ENCODE measurements around the gene PTGIS. TPM values are rescaled to one million over a fixed set of nuclear protein-coding genes. Genes with fewer than 3 reads are reported as not detected.

Gene PTGIS
- total RNA-seq, 1 donor from 2014 or later, result 31.3 TPM

DNA sequence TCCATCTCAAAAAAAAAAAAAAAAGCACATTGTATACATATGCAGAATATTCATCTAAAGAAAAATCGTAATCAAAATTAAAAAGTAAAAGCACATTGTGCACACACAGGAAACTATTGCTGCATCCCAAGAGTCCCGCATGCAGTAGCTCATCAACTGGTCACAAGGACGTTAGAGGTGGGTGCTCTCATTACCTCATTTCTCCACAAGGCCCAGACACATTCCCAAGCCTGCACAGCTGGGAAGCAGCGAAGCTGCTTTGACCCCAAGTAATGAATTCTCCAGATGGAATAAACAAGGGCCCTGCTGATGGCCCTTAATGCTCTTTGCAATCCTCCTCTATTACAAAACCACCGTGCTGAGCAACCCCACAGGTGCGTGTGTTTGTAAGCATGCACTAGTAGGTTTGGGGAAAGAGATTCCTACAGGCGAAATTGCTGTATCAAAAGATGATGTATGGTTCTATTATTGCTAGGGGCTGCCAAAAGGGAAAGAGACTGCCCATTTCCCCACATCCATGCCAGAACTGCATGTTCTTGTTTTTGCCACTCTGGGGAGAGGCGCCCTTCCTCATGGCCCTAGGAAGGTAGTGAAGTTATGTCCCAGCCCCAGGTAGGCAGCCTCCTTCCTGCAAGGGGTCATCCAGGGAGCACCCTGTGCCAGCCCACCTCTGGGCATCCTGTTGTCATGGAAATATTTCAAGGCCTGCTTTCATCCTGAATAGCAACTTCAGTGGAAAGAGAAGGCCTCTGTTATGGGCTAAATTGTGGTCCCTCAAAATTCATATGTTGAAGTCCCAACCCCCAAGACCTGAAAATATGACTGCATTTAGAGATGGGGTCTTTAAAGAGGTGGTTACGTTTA, 34.6 kb upstream of the PTGIS start:
- Histone ChIP-seq H3K27ac (no peak overlapping the region), H3K36me3 (no peaks in the 10 kb centered on the region), H4K20me1 (ENCODE audit: low read depth) (no peaks in the 10 kb centered on the region), H3K79me2 (ENCODE audit: low read depth) (no peaks in the 10 kb centered on the region), H3K4me1 (no peaks in the 10 kb centered on the region), H3K27me3 (no peaks in the 10 kb centered on the region), H2AFZ (replicated peaks) (no peak overlapping the region), H3K4me2 (no peak overlapping the region), H3F3A (ENCODE audit: low read depth) (no peaks in the 10 kb centered on the region), H3K9ac (no peak overlapping the region), H3K4me3 (no peak overlapping the region), H3K9me3 (ENCODE audit: low read depth) (no peaks in the 10 kb centered on the region)
- Mint-ChIP-seq H3K4me1 (no peaks in the 10 kb centered on the region), H3K9me3 (no peaks in the 10 kb centered on the region), H3K4me3 (no peak overlapping the region), H3K27me3 (ENCODE audit: insufficient read depth, low read depth) (peaks cover 11% of the 10 kb centered on the region), H3K27ac (no peak overlapping the region), H3K36me3 (no peaks in the 10 kb centered on the region)
- TF ChIP-seq EZH2phosphoT487 (IDR thresholded peaks at IDR 0.05), result no peak
- no peak for TF ChIP-seq EZH2 (IDR thresholded peaks at IDR 0.05)
- TF ChIP-seq, protein P1, sequence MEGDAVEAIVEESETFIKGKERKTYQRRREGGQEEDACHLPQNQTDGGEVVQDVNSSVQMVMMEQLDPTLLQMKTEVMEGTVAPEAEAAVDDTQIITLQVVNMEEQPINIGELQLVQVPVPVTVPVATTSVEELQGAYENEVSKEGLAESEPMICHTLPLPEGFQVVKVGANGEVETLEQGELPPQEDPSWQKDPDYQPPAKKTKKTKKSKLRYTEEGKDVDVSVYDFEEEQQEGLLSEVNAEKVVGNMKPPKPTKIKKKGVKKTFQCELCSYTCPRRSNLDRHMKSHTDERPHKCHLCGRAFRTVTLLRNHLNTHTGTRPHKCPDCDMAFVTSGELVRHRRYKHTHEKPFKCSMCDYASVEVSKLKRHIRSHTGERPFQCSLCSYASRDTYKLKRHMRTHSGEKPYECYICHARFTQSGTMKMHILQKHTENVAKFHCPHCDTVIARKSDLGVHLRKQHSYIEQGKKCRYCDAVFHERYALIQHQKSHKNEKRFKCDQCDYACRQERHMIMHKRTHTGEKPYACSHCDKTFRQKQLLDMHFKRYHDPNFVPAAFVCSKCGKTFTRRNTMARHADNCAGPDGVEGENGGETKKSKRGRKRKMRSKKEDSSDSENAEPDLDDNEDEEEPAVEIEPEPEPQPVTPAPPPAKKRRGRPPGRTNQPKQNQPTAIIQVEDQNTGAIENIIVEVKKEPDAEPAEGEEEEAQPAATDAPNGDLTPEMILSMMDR (IDR thresholded peaks at IDR 0.05), result no peak
- DNase-seq (ENCODE audit: low spot score), result no peak

DNA sequence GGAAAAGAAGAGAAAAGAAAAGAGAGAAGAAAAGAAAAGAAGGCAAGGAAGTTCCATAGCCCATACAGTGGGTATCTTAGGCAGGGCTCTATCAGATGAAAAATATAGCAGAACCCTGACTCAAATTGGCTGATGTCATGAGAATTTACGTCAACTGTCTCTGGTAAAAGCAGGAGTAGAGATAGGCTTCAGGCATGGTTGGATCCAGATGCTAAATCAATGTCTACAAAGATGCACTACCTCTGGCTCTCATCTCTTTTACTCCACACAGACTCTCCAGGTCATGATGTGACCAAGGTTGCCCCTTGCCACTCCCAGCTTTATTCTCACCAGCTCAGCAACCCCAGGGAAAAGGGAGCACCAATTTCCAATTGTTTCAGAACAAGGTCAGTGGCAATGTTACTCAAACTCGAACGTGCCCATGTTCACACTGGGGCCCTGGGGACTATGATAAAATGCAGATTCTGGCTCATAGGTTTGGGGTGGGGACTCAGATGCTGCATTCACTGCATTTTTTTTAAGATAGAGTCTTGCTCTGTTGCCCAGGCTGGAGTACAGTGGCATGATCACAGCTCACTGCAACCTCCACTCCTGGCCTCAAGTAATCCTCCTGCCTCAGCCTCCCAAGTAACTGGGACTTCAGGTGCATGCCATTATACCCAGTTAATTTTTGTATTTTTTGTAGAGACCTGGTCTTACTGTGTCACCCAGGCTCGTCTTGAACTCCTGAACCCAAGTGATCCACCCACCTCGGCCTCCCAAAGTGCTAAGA, 33.4 kb upstream of the PTGIS start:
- Mint-ChIP-seq H3K4me1 (peaks cover 2% of the 10 kb centered on the region), H3K27ac (no peak overlapping the region), H3K36me3 (no peaks in the 10 kb centered on the region), H3K9me3 (no peaks in the 10 kb centered on the region), H3K27me3 (ENCODE audit: insufficient read depth, low read depth) (peaks cover 11% of the 10 kb centered on the region), H3K4me3 (no peak overlapping the region)
- no peaks in the 10 kb centered on the region for H3K79me2 ChIP-seq (ENCODE audit: low read depth)
- H3K9me3 ChIP-seq (ENCODE audit: low read depth), result no peaks in the 10 kb centered on the region
- no peaks in the 10 kb centered on the region for H3K4me1 ChIP-seq
- DNase-seq (ENCODE audit: low spot score), result no peak
- no peaks in the 10 kb centered on the region for H3K27me3 ChIP-seq
- no peak overlapping the region for H3K4me2 ChIP-seq
- H2AFZ ChIP-seq (replicated peaks), result no peak overlapping the region
- H3K4me3 ChIP-seq, result no peak overlapping the region
- no peaks in the 10 kb centered on the region for H3F3A ChIP-seq (ENCODE audit: low read depth)
- no peaks in the 10 kb centered on the region for H4K20me1 ChIP-seq (ENCODE audit: low read depth)
- no peak overlapping the region for H3K27ac ChIP-seq
- H3K36me3 ChIP-seq, result no peaks in the 10 kb centered on the region
- H3K9ac ChIP-seq, result no peak overlapping the region
- TF ChIP-seq EZH2 (IDR thresholded peaks at IDR 0.05), result no peak
- TF ChIP-seq, protein P1 (IDR thresholded peaks at IDR 0.05), result no peak
- TF ChIP-seq EZH2phosphoT487 (IDR thresholded peaks at IDR 0.05), result no peak

DNA sequence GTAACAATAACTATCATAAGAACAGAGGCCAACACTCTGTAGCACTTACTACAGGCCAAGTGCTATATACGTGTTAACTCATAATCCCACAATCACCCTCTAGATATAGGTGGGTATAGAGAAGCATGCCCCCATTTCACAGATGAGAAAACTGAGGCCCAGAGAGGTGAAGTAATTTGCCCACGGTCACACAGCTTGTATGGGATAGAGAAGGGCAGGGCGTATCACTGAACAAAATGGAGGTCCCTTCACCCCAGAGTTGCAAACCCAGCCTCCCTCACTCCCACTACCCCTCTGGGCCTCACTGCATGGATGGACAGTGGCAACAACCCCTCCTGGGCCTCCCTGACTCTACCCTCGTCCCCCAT, 31.8 kb upstream of the PTGIS start:
- Histone ChIP-seq H3K9me3 (ENCODE audit: low read depth) (no peaks in the 10 kb centered on the region), H3K27me3 (no peaks in the 10 kb centered on the region), H2AFZ (replicated peaks) (no peak overlapping the region), H3F3A (ENCODE audit: low read depth) (no peaks in the 10 kb centered on the region), H3K27ac (no peak overlapping the region), H3K79me2 (ENCODE audit: low read depth) (no peaks in the 10 kb centered on the region), H3K4me3 (no peak overlapping the region), H4K20me1 (ENCODE audit: low read depth) (no peaks in the 10 kb centered on the region), H3K9ac (no peak overlapping the region), H3K36me3 (no peaks in the 10 kb centered on the region), H3K4me2 (no peak overlapping the region), H3K4me1 (no peaks in the 10 kb centered on the region)
- Mint-ChIP-seq H3K27ac (peak overlapping the region; percentile 64), H3K36me3 (no peaks in the 10 kb centered on the region), H3K4me1 (peaks cover 9% of the 10 kb centered on the region), H3K27me3 (ENCODE audit: insufficient read depth, low read depth) (peaks cover 11% of the 10 kb centered on the region), H3K4me3 (no peak overlapping the region), H3K9me3 (no peaks in the 10 kb centered on the region)
- no peak for DNase-seq (ENCODE audit: low spot score)
- no peak for TF ChIP-seq EZH2phosphoT487 (IDR thresholded peaks at IDR 0.05)
- no peak for TF ChIP-seq EZH2 (IDR thresholded peaks at IDR 0.05)
- TF ChIP-seq, protein P1 (IDR thresholded peaks at IDR 0.05), result no peak
